ENCODE data around the gene NIN.
"Not testable (repeated sequence)": the region's sequence is repeated elsewhere in the genome, so short reads cannot be mapped to it uniquely, and the experiment has no call there.

NIN gene

DNA sequence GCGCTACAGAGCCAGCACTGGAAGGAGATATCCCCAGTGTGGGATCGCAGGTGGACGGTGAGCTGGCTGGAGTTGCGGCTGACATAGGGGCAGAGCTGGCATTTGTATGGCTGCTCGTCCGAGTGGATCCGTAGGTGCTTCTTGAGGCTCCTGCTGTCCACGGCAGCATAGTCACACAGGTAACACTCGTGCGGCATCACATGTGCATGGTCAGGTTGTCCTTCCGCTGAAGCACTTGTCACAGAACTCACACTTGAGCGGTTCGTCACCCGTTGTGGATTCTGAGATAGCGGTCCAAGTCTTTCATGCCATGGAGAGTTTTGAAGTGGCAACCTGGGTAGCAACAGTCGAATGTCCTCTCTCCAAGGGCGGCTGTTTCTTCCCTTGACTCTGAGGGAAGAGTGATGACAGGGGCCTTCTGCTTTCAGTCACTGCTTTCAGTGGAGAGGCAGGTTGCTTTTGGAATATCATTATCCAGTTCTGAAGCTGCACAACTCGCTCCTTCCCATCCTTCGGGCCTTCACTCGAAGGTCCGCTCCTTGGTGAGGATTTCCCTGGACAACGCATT lies 125.9 kb downstream of the NIN start:
- no peak for FAIRE-seq

DNA sequence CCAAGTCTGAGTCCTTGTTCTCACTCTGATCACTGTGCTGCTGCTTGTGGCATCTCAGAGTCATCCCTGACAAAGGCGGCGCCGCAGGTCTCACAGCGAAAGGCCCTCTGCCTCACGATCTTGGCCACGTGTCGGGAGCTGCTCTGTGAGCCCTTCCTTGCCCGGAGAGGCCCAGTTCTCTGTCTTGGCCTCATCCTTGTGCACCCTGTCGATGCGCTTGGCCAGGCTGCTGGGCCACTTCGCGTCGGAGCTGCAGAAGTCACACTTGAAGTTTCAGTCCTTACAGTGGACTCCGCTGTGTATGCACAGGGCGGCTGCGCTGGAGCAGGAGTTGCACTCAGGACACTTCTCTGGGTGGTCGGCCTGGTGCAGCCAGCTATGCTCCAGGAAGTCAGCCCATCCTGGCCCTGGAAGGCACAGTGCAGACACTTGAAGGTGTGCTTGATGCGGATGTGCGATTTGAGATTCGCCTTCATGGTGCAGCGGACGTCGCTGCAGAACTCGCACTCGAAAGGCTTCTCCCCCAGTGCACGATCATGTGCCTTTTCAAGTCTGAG lies 126.4 kb downstream of the NIN start:
- no peak for FAIRE-seq

DNA sequence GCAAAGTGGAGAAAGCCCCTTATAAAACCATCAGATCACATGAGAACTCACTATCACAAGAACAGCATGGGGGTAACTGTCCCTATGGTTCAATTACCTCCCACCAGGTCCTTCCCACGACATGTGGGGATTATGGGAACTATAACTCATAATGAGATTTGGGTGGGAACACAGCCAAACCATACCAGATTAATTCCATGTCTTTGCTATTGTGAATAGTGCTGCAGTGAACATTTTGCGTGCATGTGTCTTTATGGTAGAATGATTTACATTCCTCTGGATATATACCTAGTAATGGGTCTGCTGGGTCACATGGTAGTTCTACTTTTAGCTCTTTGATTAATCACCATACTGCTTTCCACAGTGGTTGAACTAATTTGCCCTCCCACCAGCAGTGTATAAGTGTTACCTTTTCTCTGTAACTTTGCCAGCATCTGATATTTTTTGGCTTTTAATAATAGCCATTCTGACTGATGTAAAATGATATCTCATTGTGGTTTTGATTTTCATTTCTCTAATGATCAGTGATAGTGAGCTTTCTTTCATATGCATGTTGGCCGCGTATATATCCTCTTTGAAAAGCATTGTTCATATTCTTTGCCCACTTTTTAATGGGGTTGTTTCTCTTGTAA lies 133.2 kb downstream of the NIN start:
- FAIRE-seq, result no peak

DNA sequence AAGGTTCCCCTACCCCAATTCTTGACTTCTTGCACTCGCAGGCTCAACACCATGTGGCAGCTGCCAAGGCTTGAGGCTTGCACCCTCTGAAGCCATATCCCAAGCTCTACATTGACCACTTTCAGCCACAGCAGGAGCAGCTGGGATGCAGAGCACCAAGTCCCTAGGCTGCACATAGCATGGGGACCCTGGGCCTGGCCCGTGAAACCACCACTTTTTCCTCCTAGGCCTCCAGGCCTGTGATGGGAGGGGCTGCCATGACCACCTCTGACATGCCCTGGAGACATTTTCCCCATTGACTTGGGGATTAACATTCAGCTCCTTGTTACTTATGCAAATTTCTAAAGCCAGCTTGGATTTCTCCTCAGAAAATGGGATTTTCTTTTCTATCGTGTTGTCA lies 136.7 kb downstream of the NIN start:
- not testable (repeated sequence) for FAIRE-seq

DNA sequence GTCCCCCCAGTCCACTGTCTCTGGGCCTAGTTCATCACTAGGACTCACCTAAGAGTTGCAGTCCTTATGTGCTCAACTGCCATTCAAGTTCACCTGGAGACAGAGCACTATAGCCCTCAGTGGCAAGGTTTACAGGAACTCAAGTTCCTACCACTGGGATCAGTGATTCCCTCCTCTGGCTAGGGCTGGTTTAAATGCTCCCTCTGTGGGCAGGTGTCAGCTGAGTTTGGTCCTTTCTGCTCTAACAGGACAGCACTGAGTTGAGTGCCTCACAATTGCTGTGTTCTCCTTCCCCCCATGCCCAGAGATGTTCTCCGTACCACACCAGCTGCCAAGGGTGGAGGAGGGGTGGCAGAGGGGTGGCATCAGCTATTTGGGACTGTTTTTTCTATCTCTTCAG lies 142.1 kb downstream of the NIN start:
- no peak for FAIRE-seq

DNA sequence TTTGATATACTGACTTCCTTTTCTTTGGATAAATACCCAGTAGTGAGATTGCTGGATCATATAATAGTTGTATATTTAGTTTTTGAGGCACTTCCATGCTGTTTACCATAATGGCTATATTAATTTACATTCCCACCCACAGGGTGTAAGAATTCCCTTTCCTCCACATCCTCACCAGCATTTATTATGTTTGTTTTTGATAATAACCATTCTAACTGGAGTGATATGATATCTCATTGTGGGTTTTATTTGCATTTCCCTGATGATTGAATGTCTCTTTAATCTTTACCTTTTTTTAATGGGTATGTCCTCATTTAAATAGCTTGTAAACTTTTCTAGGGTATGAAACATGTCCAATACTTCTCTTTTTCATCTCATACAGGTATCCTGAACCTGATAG lies 151.3 kb downstream of the NIN start:
- no peak for FAIRE-seq

DNA sequence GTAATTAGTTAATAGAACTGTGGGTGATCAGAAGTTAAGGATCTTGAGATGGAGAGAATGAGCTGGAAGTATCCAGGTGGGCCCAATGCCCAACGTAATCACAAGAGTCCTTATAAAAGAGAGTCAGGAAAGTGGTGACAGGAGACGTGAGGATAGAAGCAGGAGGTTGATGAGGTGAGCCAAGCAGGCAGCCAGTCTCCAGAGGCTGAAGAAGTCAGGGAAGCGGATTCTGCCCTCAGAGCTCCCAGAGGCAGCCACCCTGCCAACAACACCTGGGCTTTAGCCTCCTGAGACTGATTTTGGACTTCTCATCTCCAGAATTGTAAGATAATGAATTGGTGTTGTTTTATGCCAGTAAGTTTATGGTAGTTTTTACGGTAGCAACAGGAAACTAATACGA lies 152.8 kb downstream of the NIN start:
- FAIRE-seq, result no peak

DNA sequence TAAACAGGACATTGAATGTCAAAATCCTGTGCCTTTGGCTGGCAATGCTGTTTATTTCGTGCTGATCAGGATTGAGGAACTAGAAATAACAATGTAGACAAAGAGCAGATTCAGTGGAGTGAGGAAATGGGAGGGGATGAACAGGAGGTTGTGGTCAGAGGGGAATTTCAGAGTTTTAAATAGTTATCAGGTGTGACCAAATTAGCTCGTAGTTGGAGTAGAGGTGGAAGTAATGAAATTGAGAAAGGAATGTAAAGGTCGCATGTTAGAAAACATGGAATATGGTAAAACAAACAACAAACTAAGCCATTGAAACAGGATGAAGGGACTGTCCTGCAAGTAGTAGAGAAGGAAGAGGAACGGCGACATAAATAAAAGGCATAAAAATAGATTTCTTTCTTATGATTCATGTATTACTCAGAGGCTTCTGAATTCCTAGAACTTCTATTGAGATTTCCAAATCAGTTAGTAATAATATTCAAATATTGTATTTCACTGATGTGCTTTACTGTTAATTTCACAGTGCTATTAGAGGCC lies 153.4 kb downstream of the NIN start:
- FAIRE-seq, result no peak

DNA sequence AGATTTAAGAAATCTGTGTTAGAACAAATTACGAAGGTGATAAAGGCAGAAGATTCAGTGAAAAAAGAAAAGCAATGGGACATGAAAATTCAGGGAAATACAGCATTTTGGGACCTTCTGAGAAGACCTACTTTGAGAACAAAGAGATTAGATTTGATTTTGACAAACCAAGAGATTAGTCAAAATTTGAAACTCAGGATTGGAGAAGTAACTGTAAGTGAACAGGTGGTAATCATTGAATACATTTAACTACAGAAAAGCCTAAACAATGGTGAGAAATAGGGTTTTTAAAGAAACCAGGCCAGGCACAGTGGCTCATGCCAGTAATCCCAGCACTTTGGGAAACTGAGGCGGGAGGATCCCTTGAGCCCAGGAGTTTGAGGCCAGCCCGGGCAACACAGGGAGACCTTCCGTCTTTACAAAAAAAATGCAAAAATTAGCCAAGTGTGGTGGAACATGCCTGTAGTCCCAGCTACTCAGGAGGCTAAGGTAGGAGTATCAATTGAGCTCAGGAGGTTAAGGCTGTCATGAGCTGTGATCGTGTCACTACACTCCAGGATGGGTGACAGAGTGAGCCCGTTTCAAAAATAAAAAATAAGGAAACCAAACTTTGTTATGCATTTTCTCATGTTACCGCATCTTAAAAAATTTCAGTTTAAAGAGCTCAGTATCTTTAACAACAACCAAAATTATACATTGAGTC lies 154.0 kb downstream of the NIN start:
- no peak for FAIRE-seq

DNA sequence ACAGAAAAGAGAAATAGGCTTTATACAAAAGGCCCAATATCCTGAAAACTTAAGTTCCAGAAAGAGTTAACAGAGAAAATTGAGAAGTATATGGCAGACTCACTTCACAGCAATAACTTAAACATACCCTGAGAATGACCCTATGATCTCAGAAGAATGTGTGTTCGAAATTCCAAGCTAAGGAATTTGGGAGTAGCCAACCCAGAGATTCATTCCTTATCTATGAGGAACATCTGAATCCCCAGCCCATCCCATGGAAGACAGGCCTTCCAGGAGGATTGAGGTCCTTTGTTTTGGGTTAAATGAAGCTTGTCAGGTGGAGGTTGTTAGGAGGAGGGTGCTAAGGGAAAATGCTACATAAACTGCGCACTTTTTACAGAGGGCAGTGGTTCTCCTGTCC lies 155.4 kb downstream of the NIN start:
- no peak for FAIRE-seq

DNA sequence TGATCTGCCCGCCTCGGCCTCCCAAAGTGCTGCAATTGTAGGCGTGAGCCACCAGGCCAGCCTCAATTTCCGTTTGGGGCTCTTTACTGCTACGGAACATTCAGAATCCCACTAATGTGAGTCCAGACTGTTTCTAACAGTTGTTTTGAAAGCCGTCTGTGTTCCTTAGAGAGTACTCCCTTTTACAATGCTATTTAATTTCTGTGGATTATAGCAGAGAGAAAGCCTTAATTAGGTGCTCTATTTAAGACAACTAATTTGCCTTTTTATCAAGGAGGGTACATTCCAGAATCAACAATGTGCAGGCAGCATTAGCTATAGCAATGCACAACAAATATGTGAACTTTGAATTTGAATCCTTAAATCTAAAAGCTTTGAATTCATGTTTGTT lies 160.1 kb downstream of the NIN start:
- no peak for FAIRE-seq

DNA sequence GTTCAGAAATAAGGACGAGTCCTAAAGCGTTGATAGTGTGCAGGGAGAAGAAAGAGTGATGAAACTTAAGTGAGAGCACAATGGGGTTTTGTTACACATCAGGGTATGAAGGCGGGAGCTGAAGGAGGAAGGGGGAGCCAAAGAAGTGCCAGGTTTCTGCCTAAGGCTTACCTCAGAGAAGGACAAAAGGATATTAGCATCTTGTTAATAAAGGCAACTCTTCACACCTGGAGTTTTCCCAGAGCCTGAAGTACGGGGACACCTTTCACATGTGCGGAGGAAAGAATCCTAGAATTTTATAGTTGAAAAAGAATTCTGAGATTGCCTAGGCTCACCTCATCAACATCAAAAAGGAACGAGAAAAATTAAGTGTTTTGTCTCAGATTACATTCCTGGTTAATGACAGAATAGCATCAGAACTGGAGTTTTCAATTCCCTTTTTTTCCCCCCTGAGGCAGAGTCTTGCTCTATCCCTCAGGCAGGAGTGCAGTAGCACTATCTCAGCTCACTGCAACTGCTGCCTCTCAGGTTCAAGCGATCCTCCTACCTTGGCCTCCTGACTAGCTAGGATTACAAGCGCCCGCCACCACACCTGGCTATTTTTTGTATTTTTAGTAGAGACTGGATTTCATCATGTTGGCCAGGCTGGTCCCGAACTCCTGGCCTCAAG lies 160.6 kb downstream of the NIN start:
- FAIRE-seq, result no peak
